Neutrophil (primary cell): ENCODE data around the gene CHRND.

ENCODE experiments used
- H3K27ac ChIP-seq: fragments of 200-600 bp; sonication (generic); 2 replicates; pipeline ENCODE4 v1.5.1; 2016; ENCODE audit warnings: mild to moderate bottlenecking, moderate library complexity
- H3K27me3 ChIP-seq: fragments of 200-600 bp; sonication (generic); 2 replicates; pipeline ENCODE4 v1.6.0; 2016; ENCODE audit warnings: mild to moderate bottlenecking
- H3K36me3 ChIP-seq: fragments of 200-600 bp; sonication (generic); 2 replicates; pipeline ENCODE4 v1.5.1; 2017
- H3K4me1 ChIP-seq, 2 experiments: fragments of 200-600 bp in 1 of 2; sonication (generic) in 1 of 2; 1 replicate in 1 of 2; 2 replicates in 1 of 2; pipeline versions ENCODE4 v1.5.1 to v1.6.1; 2013 to 2016; ENCODE audit warnings: low read depth in 1 of 2, low read length in 1 of 2, mild to moderate bottlenecking in 1 of 2, moderate library complexity in 1 of 2; ENCODE audit not compliant: control insufficient read depth in 1 of 2, insufficient read depth in 1 of 2
- H3K4me3 ChIP-seq, 2 experiments: fragments of 200-600 bp in 1 of 2; sonication (generic) in 1 of 2; 1 replicate in 1 of 2; 2 replicates in 1 of 2; pipeline ENCODE4 v1.5.1; 2013 to 2016; ENCODE audit warnings: low read depth in 1 of 2, low read length in 1 of 2, mild to moderate bottlenecking in 1 of 2, moderate library complexity in 1 of 2
- H3K9me3 ChIP-seq: fragments of 200-600 bp; sonication (generic); 2 replicates; pipeline ENCODE4 v1.5.1; 2016
- CTCF ChIP-seq: fragments of 200-600 bp; sonication (generic); IDR thresholded peaks from 2 replicates; pipeline ENCODE4 v1.5.1; 2016; ENCODE audit warnings: antibody characterized with exemption

CHRND gene

GRCh38 chr2:232534940-232535651, 9.1 kb downstream of the CHRND start:
- peaks cover 6% of the 10 kb centered on the region for H3K27me3 ChIP-seq
- H3K36me3 ChIP-seq = no peaks in the 10 kb centered on the region
- H3K4me3 ChIP-seq = no peak overlapping the region
- no peak for TF ChIP-seq CTCF
- peaks cover 3 to 6% of the 10 kb centered on the region in 2 experiments for H3K4me1 ChIP-seq
- H3K27ac ChIP-seq = no peak overlapping the region
- no peaks in the 10 kb centered on the region for H3K9me3 ChIP-seq

- peaks cover 3 to 6% of the 10 kb centered on the region in 2 experiments for H3K4me1 ChIP-seq
- peaks cover 14% of the 10 kb centered on the region for H3K27me3 ChIP-seq
- H3K9me3 ChIP-seq = no peaks in the 10 kb centered on the region
- no peak overlapping the region for H3K27ac ChIP-seq
- no peak overlapping the region for H3K4me3 ChIP-seq
- no peak for TF ChIP-seq CTCF
- no peaks in the 10 kb centered on the region for H3K36me3 ChIP-seq
Observed at GRCh38 chr2:232535761-232536530, 10.0 kb downstream of the CHRND start.

GRCh38 chr2:232537079-232537478, 11.1 kb downstream of the CHRND start:
- Histone ChIP-seq H3K36me3 (no peaks in the 10 kb centered on the region), H3K9me3 (no peaks in the 10 kb centered on the region), H3K4me1 (peaks cover 3 to 6% of the 10 kb centered on the region in 2 experiments), H3K27me3 (peaks cover 22% of the 10 kb centered on the region), H3K27ac (no peak overlapping the region), H3K4me3 (no peak overlapping the region)
- TF ChIP-seq CTCF = no peak

GRCh38 chr2:232537499-232537898, 11.5 kb downstream of the CHRND start:
- H3K36me3 ChIP-seq = no peaks in the 10 kb centered on the region
- peaks cover 22% of the 10 kb centered on the region for H3K27me3 ChIP-seq
- H3K4me3 ChIP-seq = no peak overlapping the region
- no peak overlapping the region for H3K27ac ChIP-seq
- H3K4me1 ChIP-seq = peaks cover 3 to 6% of the 10 kb centered on the region in 2 experiments
- TF ChIP-seq CTCF = no peak
- H3K9me3 ChIP-seq = no peaks in the 10 kb centered on the region

- H3K4me3 ChIP-seq = no peak overlapping the region
- H3K27me3 ChIP-seq = peaks cover 22% of the 10 kb centered on the region
- H3K9me3 ChIP-seq = no peaks in the 10 kb centered on the region
- peak overlapping the region; percentile 25 for H3K27ac ChIP-seq
- no peak for TF ChIP-seq CTCF
- H3K36me3 ChIP-seq = no peaks in the 10 kb centered on the region
- H3K4me1 ChIP-seq = peaks cover 3 to 6% of the 10 kb centered on the region in 2 experiments
Observed at GRCh38 chr2:232538671-232539070, 12.7 kb downstream of the CHRND start.
